ENCODE results near the gene RTN4RL2.

The RTN4RL2 gene

DNA sequence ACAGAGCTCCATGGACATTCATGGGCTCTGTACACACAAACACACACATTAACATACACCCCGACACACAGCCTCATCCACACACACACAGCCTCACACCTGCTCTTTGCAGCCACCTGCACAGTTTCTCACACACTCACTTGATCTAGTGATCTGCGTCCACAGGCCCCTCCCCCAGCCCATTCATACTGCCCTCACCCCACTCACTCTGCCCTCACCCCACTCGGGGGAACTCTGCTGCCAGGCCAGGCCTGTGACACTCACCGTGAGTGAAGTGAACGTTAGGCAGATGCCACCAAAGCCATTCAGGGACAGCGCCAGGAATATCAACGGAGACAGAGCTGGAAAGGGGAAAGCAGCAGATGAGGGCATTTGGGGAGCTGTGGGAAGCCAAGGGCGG lies 40.2 kb downstream of the RTN4RL2 start:
- no peak for DNase-seq (ENCODE audit: low spot score)

DNA sequence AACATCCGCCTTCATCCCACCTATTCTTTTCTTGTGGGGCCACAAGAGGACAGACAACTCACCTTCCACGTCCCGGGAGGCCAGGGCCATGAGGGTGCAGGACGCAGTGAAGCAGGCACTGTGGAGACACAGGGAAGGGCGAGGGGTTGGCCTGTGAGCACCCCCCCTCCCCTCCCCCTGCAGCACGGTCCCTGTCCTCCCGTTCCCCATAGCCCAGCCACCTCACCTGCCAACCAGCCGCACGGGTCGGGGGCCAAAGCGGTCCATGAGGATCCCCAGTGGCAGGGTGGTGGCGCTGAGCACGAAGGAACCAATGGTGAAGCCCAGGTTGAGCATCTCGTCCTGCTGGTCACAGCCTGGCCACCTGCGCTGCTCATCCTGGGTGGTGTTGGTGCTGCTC lies 40.6 kb downstream of the RTN4RL2 start:
- no peak for DNase-seq (ENCODE audit: low spot score)

DNA sequence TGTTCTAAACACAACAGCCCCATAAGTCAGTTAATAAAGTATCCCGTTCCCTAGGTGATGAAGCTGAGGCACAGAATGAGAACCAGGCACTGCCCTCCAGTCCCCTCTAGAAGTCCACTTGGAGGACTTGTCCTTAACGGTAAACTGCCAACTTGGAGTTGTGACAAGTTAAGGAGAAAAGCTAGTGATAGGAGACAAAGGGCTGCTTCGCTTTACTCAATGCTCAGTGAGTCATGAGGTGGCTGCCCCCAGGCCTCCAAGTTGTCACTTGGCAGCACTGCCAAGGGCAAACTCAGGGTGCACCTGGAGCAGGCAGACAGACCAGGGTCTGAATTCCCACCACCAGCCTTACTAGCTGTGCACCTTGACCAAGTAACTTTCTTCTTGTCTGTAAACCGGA lies 41.6 kb downstream of the RTN4RL2 start:
- no peak for DNase-seq (ENCODE audit: low spot score)

- DNase-seq (ENCODE audit: low spot score) = no peak
These were observed 42.0 kb downstream of the RTN4RL2 start for GRCh38 chr11:57502376-57502775.

DNA sequence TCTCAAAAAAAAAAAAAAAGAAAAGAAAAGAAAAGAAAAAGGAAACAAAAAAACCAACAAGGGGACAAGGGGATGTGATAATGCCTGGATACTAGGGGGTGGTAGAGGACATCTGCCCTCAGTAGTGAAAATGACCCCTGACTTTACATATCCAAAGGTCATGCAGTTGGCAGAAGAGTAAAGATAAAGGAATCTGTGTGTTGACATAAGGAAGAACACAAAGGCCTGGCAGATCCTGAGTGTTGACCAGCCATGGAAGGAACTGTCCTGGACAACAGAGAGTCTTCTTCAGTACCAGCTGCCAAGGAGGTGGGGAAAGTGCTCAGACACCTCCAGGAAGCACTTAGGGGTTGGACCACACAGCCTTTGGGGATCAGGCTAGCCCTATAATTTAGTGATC lies 42.5 kb downstream of the RTN4RL2 start:
- DNase-seq (ENCODE audit: low spot score) = no peak

GRCh38 chr11:57504511-57504910 lies 44.2 kb downstream of the RTN4RL2 start:
- no peak for DNase-seq (ENCODE audit: low spot score)

DNA sequence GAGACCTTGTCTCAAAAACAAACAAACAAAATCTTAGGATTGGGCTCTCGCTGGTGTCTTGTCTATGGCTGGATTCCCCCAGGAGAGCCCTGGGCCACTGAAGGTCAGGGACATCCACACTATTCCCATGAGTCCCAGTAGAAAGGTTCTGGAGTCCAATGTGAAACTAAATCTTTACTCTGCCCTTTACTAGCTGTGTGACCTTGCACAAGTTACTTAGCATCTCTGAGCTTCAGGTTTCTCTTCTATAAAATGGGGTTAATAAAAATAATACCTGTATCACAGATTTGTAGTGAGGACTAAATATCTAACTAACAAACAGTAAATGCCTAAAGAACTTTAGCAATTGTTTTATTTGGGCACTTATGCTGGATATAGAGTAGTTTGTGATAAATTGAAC lies 46.2 kb downstream of the RTN4RL2 start:
- no peak for DNase-seq (ENCODE audit: low spot score)

DNA sequence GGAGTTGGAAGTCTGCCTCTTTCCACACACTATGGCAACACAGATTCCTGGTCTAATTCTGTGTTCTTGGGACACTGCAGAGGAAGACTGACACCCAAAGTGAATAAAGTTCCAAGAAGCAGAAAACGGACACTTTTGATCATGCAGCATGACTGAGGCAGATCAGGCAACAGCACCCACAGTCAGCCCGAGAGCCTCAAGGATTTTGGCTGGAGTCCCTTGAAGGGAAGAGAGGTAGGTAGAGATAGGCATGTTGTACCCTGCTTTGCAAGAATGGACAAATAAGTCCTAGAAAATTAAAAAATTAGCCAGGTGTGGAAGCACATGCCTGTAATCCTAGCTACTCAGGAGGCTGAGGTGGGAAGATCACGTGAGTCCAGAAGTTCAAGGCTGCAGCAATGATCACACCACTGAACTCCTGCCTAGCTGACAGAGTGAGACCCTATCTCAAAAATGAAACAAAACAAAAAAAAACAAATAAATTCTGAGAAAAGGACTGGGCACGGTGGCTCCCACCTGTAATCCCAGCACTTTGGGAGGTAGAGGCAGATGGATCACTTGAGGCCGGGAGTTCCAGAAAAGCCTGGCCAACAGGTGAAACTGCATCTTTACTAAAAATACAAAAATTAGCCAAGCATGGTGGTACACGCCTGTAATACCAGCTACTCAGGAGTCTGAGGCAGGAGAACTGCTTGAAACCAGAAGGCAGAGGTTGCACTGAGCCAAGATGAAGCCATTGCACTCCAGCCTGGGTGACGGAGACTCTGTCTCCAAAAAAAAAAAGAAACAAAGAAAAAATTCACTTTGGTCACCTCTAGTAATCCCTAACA lies 48.2 kb downstream of the RTN4RL2 start:
- no peak for DNase-seq (ENCODE audit: low spot score)

DNA sequence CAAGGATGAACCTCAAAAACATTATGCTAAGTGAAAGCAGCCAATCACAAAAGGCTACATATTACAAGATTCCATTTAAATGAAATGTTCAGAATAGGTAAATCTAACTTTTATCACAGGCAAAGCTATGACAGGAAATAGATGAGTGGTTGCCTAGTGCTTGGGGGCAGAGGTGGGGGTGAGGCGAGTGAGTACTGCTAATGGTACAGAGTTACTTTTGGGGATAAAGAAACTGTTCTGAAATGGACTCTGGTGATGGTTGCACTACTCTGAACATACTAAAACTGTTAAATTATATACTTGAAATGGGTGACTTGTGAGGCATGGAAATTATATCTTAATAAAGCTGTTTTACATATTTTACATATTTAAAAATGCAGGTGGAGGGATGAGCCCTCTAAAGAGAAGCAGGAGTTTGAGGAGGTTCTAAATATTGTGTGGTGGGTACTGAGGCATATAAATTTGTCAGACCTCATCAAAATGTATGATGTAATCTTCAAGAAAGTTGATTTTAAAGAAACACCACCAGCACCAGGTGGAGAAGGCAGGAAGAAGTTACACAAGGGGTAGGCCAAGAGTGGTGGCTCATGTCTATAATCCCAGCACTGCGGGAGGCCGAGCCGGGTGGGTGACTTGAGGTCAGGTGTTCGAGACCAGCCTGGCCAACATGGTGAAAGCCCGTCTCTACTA lies 51.6 kb downstream of the RTN4RL2 start:
- DNase-seq (ENCODE audit: low spot score) = peak; percentile 87

GRCh38 chr11:57512646-57513451 lies 52.5 kb downstream of the RTN4RL2 start:
- peak; percentile 20 for DNase-seq (ENCODE audit: low spot score)

DNA sequence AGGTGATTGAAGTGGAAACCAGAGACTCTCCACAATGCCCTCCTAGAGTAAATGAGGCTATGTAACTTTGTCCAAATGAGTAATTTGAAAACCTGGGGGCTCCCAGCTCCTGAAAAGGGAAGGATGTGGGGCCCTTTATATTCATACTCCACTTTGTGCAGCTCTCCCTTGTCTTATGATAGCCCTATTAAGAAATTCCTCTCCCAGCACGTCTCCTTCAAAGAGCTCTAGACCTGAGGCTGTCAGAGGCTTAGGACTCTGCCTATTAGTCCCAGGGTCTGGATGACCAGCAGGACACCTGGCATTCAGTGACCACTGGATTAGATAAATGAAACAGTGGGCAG lies 53.1 kb downstream of the RTN4RL2 start:
- DNase-seq (ENCODE audit: low spot score) = peak; percentile 36

DNA sequence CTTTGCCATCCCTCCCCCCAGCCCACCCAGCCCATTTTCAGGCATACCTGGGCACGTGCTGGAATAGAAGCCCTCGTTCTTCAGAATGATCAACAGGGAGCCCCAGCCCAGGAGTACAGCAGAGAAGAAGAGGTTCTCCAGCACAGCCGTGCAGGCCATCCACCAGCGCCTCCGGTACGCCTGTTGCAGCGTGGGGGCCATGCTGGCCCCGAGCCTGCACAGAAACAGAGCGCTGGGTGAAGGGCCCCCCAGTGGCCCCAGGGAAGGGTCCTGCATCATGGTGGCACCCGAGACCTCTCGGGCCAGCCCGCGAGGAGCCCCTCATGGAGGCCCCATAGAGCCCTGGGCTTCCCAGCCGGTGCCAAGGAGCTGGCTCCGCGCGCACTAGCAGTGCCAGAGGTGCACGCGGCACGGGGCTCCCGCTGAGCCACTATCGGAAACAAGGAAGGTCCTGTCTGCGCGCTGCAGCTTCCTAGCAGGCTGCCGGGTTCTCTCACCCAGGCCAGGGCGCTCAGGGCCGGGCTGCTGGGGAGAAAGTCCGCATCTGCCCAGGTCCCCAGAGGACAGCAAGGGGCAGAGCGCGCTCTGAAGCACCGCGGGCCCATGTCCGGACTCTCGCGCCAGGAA lies 53.7 kb downstream of the RTN4RL2 start:
- peak; percentile 57 for DNase-seq (ENCODE audit: low spot score)

DNA sequence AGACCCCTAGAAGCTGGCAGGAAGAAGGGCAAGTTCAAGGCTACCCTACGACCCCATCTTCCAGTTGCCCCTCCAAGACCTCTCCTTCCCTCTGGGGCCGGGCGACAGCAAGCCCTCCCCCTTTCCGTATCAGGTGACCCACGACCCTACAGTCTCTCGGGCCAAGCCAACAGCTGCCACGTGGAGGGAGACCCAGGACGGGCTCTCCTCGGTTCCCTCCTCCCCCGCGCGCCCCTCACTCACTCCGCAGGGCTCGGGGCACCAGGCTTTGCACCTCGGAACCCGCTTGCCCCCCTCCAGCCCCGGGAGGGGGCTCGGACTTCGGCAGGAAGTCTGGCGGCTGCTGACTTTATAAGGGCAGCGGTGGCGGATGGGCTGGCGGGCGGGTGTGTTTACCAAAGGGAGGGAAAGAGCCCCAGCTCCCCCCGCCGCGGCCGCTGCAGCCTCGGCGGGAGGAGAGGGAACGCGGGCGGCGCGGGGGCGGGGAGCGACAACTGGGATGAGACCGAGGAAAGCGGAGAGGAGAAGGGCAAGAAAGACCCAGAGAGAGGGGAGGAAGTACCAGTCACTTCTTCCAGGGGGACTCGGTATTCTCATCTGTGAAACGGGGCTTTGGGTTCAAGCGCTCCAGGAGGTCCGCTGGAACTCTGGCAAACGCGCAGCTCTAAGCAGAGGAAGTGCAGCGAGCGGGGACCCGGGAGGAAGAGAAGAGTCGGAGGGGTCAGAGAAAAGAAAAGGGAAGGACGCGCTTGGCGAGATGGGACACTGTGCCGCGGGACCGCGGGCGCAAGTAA lies 54.4 kb downstream of the RTN4RL2 start:
- peak; percentile 62 for DNase-seq (ENCODE audit: low spot score)

- DNase-seq (ENCODE audit: low spot score) = peak; percentile 63
These were observed 55.2 kb downstream of the RTN4RL2 start, which contains the start of gene SLC43A1 for GRCh38 chr11:57515332-57516060. Gene SLC43A1 (minus strand): TSS chr11:57515702. CDS start chr11:57514111, 1,591 bp downstream.

DNA sequence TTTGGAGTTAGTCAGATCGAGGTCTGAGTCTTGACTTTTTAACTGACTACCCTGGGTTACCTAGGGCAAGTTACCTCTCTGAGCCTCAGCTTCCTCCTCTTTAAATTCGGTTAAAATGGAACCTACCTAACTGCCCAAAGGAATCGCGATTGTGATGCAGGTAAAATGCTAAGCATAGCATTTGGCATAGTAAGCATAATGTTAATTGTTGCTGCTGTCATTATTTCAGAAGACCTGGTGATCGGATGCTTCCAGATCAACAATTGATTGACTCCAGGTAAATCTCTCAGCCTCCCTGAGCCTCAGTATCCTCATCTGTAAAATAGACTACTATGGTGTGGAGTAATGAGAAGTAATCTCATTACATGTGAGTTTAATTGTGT lies 55.7 kb downstream of the RTN4RL2 start:
- no peak for DNase-seq (ENCODE audit: low spot score)

- no peak for DNase-seq (ENCODE audit: low spot score)
These were observed 60.8 kb downstream of the RTN4RL2 start for GRCh38 chr11:57521116-57521515.

- no peak for DNase-seq (ENCODE audit: low spot score)
These were observed 63.1 kb downstream of the RTN4RL2 start for GRCh38 chr11:57523419-57523818.
